GM20431 (cell line): ENCODE data around the gene NCBP2L.

Experiments used
- in situ Hi-C: fragments of 300-500 bp; cut with MseI, MboI; formaldehyde crosslinking; loops from one replicate; pipeline ENCODE4 v1.15.0; 2020; ENCODE audit warnings: low sequenced_read_pairs; ENCODE audit not compliant: unreplicated experiment

Gene NCBP2L

DNA sequence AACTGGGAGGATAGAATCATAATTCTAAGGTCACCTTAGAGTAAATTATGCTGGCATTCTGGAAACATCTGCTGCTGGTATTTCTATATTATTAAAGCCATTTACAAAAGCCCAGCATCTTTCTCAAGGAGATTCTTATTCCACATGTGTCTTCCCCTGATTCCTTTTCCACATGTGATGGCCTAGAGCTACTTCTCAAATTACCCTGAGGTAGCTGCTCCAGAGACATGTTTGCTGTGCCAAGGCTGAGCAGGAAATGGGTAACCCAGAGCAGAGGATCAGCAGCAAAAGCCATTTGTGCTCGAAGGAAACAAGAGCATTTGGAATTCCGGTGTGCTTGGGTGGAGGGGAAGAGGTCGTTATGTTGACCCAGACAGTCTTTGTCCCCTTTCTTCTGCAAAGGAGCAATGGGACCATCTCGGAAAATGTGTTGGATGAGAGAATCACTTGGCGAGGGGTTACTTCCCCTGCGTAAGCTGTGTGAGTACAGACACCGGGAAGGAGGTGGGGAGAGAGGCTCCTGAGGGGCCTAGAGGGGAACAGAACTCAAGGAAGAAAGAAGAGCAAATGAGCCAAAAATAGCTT, 26.6 kb upstream of the NCBP2L start:
- in situ Hi-C loops = no loop called here

GRCh38 chrX:107752043-107752442, 25.5 kb upstream of the NCBP2L start:
- in situ Hi-C loops = no loop called here

DNA sequence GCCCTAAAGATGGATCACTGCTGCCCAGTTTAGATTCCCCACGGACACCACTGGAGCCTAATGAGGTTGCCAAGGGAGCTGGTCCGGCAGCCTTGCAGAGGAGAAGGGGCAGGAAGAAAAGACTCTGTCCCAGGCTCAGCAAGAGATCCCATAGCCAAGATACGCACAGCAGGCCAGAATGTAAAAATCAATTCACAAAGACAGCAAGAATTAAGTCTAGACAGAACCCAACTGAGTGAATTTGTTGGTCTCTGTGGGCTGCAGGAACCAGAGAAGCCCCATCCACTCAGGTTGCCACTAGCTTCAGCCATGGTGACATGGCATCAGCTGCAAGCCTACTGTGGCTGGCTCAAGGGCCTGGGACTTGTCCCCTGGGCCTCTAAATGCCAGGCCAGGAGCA, 24.8 kb upstream of the NCBP2L start:
- in situ Hi-C loops = no loop called here

DNA sequence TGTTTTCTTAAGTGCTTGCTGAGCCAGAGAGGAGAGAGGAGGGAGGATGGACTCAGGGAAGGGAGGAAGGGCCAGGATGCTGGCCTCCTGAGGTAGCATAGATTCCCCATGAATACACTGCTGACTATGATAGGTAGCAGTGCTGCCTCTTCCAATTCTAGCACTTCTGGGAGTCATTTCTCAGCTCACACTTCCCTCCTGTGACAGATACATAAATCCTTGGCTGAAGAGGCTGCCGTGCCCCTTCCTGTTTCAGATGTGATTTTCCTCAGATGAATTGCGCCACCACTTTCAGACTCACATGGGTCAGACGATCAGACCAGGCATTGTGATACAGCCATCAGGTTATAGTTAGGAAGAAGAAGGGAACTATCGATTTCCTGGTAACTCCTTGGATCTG, 24.3 kb upstream of the NCBP2L start:
- in situ Hi-C loops = no loop called here

- in situ Hi-C loops = no loop called here
Observed at GRCh38 chrX:107755721-107756120, 21.8 kb upstream of the NCBP2L start.

GRCh38 chrX:107758231-107758766, 19.2 kb upstream of the NCBP2L start:
- in situ Hi-C loops = no loop called here

- in situ Hi-C loops = no loop called here
Observed at GRCh38 chrX:107760304-107761077, 17.0 kb upstream of the NCBP2L start.

GRCh38 chrX:107763647-107764046, 13.9 kb upstream of the NCBP2L start:
- in situ Hi-C loops = no loop called here

DNA sequence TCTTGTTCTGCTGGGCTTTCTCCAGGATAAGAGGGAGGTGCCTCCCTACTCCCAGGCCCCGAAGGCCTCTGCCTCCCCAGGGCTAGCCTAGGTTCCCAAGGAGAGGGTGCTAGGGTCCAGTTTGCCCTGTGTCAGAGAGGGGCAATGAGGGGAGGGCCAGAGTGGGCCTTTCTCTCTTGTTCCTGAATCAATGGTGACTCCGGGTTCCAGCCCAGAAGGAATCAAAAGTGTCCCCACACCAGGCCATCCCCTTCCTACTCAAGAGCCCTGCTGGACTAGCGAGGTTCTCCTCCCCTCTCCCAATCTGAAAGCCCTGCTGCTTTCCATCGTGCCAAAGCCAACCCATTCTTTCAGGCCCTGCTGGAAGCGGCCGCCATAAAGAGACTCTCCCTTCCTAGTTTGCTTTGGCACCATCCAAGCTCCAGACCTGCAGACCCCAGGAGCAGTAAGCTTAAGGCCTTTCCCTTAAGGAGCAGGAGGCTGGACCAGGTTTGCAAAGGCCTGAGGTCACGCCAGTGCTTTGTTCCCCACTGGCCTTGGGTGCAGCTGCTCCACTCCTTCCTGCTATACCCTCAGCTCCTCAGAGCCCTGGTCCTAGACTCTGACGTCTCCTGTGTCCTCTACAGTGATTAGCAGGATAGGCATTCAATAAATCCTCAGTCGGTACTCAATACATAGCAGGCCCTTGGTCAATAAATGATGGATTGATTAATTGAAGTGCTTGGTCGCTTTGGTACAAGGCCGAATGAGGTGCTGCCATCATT, 12.5 kb upstream of the NCBP2L start:
- in situ Hi-C loops = no loop called here

- in situ Hi-C loops = no loop called here
Observed at GRCh38 chrX:107766470-107767150, 10.9 kb upstream of the NCBP2L start.

DNA sequence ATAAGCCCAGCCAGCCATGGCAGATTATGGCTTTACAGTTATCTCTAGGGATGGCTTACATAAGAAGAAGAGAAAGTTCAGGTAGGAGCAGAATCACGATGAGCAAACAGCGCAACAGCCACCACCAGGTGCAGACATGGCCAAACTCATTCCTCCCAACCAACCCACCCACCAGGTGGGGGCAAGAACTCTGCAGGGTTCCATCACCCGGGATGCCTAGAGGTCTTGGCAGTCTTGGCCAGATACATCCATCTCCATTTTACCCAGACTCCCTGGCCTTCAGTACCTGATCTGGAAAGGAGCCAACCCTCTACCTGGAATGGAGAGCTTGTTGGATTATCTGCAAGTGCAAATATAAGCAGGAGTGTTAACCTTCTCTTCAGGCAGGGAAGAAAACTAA, 9.5 kb upstream of the NCBP2L start:
- in situ Hi-C loops = no loop called here

DNA sequence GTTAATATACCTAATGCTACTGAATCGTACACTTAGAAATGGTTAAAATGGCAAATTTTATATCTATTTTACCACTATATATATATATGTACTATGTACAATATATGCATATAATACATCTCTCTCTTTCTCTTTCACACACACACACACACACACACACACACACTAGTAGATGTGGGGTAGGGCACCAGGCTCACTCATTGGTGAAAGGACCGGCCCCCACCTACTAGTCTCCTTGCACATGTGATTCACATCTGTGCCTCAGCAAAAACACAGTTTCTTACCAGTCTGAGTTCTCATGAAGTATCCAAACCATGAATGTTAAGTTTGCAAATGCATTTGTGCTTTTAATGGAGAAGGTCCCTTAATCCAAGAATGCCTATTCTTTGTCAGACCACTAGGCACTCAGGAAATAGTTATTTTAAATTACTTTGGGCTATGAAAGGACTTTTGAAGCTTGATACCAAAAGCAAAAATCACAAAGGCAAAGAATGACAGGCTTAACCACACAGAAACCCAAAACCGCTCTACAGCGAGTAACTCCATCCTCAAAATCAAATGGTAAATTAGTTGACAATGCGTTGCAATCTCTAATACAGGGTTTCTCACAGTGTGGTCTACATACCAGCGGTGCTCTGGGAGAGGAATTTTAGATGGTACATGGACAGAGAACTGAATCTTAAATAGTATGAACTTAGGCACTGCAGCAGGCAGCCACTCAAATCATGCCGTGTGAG, 7.8 kb upstream of the NCBP2L start:
- in situ Hi-C loops = loop anchor here (10.0 kb wide), 1 partner anchor 105 kb away; no protein-coding TSS in a partner anchor

DNA sequence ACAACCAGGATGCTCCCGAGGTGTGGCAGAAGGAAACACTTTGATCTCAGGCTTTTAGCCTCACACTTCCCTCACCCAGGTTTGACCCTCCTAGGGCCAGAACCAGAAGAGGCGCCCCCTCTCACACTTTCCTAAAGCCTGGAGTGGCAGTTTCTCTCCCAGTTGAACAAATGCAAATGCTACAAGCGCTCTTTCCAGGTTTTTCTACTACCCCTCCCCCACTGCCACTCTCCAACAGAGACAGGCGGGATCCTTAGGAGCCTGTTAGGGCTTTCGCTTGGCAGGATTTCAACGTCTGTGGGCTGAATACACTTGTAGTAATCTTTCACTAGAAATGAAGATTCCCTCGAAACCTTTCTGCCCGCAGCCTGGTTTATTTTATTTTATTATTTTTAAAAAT, 4.3 kb upstream of the NCBP2L start:
- in situ Hi-C loops = loop anchor here (10.0 kb wide), 1 partner anchor 108 kb away; no protein-coding TSS in a partner anchor

GRCh38 chrX:107773906-107774435, 3.6 kb upstream of the NCBP2L start:
- in situ Hi-C loops = loop anchor here (10.0 kb wide), 1 partner anchor 109 kb away; no protein-coding TSS in a partner anchor

GRCh38 chrX:107775000-107775733, 2.4 kb upstream of the NCBP2L start:
- in situ Hi-C loops = loop anchor here (10.0 kb wide), 1 partner anchor 110 kb away; no protein-coding TSS in a partner anchor

- in situ Hi-C loops = loop anchor here (10.0 kb wide), 1 partner anchor 111 kb away; no protein-coding TSS in a partner anchor
Observed at GRCh38 chrX:107775734-107776511, 1.6 kb upstream of the NCBP2L start, which contains the start of gene TSC22D3. TSC22D3 (minus strand) TSS chrX:107775787; CDS start chrX:107775419, 368 bp downstream.
